AG08396 (cell line): ENCODE results near the gene SSMEM1.
"Not testable (repeated sequence)": the region's sequence is repeated elsewhere in the genome, so short reads cannot be mapped to it uniquely, and the experiment has no call there.

Source experiments
- DNase-seq: peaks from one replicate; pipeline ENCODE4 v3.0.0; 2012; ENCODE audit warnings: low spot score, mixed read lengths

Gene SSMEM1

DNA sequence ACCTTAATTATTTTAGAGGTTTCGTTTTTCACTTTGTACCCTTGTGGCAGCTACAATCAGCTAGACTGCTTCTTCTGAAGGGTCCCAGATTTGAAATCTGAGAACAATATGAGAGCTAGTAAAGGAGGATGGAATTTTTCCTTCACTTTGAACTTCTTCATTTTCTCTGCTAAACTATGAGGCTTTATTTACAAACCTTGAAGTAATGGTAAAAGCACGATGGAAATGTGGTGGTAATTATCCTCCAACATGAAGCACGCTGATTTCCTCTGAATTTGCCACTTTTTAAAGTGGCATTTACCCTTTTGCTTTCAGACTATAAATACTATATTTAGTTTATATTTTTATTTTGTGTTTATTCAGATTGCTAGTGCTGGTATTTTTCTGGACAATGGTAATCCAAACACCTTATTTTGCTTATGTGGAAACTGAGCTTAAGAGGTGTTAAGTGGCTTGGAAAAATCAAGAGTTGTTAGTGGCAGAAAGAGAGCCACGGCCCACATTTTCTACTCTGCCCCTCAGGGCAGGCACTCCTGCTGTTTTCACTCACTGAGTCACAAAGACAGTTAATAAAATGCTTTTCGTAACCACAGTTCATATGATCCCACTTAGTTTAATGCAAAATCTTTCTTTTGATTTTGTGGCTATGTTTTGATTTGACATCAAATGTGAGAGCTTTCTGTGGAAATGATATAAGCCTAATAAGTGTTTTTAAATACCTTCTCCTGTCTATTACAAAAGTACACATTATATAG lies 2.7 kb downstream of the SSMEM1 start:
- no peak for DNase-seq

DNA sequence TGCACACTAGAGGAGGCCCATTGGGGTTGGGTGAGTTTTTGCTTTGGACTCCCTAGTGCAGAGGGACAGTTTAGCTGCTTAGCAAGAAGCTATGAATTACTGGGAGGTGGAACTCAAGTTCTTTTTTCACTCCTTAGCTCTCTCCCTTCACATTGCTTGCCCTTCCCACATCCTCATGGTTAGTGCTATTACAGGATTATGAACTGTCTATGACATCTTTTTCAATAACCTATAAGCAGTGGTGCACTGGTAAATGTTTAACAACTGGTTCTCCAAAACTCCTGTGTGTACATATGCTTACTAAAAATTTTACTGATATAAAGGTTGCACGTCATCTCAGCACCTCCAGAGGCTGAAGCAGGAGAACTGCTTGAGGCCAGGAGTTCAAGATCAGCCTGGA lies 6.2 kb downstream of the SSMEM1 start:
- DNase-seq: no peak

DNA sequence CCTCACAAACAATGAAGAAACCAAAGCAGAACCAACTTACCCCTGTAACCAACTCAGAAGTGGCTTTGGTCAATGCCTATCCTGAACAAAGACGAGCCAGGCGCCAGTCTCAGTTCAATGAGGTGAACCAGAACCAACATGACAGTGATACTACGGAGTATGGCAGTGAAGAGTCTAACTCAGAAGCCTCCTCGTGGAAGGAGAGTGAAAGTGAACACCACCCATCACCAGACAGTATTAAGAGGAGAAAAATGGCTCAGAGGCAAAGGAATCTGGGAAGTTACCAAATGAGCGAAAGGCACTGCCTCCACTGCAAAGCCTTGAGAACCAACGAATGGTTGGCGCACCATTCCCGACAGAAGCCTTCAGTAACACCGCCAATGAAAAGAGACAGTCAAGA lies 8.4 kb downstream of the SSMEM1 start:
- DNase-seq: no peak

DNA sequence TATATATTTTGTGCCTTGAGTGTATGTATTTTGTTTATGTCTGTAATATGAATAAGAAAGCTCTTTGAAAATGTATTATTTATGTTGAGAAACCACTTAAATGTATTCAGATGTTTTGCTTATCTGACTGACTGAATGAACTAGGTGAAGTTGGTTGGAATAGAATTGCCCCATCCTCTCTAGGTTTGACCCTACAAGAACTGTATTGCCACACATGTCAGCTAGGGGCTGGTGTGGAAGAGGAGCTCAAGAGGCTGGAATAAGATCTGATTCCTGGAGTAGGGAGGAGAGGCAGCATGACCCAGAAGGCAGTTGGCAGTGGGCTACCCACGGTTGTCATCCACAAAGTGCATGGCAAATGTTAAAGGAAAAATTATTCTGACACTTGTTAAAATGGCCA lies 9.1 kb downstream of the SSMEM1 start:
- no peak for DNase-seq

DNA sequence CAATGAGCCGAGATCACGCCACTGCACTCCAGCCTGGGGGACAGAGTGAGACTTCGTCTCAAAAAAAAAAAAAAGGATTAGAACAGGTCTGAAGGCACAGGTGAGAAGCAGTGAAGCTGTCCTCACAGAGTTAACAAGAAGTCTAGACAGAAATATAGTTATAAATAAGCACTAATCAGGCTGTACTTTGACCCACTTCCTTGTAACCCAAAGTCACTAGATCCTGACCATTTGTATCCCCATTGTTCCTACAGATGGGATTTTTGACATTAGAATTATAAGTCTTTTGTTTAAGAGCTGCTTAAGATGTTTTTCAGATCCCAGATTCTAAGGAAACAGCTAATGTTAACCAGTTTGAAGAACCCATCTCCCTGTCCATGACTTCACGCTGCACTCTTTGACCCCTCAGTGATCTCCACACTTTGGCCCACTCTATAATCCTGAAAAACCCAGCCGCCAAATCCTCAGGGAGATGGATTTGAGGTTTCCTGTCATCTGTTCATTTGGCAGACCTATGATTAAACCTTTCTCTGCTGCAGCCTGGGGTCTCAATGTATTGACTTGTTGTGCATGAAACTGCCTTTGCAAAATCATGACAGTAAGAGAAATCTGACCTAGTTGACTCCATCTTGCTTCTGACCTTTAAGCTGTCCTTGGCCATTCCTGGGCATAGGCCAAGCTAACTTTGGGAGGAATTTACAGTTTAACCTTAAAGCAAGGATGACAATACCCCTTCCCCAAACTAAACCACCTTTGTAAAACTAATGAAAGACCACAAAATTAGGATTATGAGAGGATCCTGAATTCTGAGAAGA lies 11.4 kb downstream of the SSMEM1 start:
- DNase-seq: no peak

DNA sequence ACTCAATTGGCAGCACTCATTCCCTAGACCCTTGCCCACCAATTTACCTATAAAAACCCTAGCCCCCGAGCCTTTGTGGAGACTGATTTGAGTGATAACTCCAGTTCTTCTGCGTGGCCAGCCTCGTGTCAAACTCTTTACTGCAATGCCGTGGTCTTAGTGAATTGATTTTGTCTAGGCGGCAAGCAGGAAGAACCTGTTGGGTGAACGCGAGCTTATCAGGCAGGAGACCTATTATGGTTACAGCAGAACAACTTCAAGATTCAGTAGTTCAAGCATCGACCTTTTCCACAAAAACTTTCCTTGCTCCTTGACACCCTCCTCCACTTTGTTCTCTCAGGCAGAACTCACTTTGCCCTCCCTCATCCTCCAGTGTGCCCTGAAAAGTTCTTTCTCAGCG lies 12.2 kb downstream of the SSMEM1 start:
- DNase-seq: no peak

DNA sequence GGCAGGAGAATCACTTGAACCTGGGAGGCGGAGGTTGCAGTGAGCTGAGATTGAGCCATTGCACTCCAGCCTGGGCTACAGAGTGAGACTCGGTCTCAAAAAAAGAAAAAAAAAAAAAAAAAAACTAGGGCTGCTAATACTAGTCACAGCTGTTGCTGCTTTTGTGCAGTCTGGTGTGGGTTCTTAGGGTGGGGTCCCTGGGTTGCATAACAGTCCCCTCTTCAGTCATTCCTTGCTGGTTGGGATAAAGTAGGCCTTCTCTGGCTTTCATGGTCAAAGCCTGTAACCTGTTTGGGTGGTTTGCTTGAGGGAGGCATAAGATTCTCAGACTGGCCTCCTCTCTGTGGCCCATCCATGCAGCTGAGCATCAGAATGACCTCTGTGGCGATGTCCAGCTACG lies 14.1 kb downstream of the SSMEM1 start:
- DNase-seq: no peak

DNA sequence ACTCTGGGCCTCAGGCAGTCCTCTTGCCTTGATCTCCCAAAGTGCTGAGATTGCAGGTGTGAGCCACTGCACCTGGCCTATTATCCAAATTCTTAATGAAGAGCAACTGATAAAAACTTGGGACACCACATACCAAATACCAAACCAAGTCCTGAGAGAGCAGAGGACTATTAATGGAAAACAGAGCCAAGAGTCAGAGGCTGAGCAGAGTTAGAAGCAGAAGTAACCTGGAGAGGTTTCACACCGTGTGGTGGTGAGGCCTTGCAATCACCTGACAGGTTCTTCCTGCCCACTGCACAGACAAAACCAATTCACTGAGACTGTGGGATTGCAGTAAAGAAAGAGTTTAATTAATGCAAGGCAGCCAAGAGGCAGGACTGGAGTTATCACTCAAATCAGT lies 16.0 kb downstream of the SSMEM1 start:
- DNase-seq: no peak

DNA sequence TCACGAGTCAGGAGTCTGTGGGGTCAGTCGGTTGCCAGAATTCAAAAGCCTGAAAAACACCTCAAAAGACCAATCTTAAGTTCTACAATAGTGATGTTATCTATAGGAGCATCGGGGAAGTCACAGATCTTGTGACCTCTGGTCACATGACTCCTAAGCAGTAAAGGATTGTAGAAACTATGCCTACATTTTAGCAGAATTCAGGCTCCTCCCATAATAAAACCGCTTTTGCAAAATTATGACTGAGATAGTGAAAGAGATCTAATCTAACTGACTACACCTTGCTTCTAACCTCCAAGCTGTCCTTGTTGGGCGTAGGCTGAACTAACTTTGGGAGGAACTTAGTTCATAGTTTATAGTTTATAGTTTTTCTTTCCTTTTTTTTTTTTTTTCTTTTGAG lies 16.6 kb downstream of the SSMEM1 start:
- DNase-seq: no peak

DNA sequence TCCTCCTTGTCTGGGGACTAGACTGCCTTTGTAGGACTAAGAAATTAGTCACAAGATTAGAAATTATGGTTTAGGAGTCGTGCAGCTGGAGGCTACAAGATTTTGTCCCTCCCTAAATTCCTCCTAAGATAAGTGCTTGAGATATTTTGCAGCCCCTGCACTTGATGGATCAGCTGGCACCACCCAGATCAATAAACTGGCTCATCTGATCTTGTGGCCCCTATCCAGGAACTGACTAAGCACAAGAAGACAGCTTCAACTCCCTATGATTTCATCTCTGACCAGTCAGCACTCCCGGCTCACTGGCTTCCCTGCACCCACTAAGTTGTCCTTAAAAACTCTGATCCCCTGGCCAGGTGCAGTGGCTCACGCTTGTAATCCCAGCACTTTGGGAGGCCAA lies 17.3 kb downstream of the SSMEM1 start:
- not testable (repeated sequence) for DNase-seq

DNA sequence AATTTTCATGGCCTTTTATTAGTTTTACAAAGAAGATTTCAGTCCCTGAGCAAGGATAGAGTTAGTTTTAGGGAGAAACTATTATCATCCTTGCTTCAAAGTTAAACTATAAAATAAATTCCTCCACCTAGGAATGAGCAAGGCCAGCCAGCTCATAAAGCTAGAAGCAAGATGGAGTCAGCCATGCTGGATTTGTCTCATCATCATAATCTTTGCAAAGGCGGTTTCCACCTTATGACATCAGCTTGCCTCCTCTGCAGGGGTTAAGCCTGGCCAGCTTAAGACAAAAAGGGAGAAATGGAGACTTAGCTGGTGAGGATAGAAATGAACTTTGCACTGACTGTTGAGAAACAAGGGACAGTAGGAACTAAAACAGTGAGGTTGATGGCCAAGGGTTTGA lies 18.7 kb downstream of the SSMEM1 start:
- no peak for DNase-seq

DNA sequence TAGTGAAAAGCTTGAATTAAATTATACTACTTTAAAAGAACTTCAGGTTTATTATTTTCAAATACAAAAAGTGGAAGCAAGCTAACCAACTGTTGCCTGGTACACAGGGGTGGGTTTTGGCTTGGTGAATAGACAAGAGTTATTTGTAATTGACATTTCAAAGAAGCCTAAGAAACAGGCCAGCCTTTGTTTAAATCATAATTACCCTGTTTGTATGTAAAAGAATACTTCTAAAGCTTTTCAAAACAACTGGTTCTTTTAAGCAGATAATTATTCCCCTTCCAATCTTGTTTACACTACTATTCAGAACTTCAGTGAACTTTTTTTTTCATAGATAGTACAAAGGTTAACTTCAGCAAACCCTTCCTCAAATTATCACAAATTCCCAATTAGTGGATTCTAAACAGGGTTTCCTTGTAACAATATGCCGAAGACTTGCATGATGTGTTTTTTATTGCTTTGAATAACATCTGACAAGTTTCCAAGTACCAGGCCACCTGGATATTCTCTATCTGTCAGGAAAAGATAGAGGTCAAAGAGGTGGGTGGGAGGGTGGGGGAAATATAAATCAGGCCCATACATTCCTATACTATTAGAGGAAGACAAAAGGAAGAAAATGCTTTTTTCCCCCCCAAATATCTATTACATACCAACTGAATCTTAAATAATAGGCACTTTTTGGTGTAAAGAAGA lies 20.4 kb downstream of the SSMEM1 start:
- no peak for DNase-seq

DNA sequence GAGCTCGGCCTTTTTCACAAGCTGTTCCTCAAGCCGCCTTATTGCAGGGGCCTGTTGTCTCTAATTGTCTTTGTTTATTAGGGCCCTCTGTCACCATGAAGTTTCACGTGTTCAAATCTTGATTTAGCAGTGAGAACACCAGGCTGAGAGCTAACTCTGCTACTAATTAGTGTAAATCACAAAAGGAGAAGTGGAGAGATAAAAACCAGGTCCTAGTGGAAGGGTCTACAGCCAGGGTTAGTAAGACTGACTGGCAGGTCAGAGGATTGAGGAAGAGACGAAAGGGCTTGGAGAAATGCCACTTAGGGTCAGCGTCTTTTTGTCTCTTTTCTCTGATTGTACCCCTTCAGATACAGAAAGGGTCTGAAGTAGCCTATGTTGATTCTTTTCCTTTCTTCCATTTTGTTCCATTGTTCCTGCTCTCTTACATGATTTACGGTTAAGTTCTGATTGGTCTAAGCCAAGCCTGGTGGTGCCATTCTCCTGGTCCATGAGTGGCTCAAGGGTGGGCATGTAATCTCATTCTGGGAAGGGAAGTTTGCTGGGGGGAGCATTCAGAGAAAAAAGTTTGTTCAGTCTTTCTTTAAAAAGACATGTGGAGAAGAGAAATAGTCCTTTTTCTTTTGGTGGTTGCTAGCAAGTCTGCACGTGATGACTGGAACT lies 21.3 kb downstream of the SSMEM1 start:
- DNase-seq: no peak

DNA sequence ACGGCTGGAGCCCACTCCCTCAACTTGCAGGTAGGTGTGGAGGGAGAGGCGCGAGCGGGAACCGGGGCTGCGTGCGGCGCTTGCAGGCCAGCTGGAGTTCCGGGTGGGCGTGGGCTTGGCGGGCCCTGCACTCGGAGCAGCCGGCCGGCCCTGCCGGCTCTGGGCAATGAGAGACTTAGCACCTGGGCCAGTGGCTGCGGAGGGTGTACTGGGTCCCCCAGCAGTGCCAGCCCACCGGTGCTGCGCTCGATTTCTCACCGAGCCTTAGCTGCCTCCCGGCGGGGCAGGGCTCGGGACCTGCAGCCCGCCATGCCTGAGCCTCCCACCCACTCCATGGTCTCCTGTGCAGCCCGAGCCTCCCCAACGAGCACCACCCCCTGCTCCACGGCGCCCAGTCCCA lies 22.3 kb downstream of the SSMEM1 start:
- DNase-seq: not testable (repeated sequence)

DNA sequence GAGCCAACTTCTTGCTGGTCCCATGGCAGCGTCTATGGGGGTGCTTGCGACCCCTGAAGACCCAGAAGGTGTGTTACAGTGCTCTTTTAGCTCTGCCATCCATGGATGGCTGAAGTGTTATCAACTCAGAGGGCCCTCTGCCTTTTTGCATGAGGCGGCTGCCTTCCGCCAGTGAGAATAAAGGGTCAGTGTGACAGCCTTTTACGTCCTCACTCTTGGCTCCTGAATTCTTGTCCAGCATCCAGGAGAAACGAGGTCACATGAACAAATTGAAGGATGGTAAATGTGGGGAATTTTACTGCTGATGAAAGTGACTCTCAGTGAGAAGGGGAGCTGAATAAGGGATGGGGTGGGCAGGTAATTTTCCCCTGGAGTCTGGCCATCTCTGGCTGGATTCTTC lies 24.1 kb downstream of the SSMEM1 start:
- DNase-seq: no peak

DNA sequence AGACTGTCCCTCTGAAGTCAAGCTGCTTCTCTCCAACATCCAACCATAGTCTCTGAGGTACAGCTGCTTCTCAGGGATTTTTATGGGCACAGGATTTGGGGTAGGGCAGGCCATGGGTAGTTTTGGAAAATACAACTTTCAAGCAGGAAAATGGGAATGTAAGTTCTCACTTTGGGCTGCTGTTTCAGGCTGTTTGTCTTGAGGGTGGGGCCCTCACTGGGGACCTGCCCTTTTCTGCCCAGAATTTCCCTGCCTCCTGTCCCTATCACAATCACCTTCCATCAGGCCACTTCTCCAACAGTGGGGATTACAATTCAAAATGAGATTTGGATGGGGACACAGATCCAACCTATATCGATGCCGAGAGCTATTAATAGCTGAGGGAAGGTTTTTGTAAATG lies 24.5 kb downstream of the SSMEM1 start:
- no peak for DNase-seq

DNA sequence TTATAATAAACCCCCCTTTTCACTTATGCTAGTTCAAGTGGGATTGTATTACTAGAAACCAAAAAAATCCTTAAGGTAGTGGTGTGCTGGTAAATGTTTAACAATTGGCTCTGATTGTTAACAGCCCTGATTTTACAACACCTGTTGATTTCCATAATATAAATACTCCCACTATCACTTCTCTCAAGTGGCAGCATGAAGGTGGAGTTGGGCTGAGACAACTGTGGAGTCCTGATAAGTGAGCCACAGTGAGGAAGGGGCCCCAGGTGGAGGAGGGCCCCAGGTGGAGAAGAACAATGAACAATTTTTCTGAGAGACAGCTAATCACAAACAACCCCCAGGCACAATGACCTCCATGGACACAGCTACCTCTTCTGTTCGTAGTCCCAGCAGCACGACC lies 26.4 kb downstream of the SSMEM1 start:
- no peak for DNase-seq

DNA sequence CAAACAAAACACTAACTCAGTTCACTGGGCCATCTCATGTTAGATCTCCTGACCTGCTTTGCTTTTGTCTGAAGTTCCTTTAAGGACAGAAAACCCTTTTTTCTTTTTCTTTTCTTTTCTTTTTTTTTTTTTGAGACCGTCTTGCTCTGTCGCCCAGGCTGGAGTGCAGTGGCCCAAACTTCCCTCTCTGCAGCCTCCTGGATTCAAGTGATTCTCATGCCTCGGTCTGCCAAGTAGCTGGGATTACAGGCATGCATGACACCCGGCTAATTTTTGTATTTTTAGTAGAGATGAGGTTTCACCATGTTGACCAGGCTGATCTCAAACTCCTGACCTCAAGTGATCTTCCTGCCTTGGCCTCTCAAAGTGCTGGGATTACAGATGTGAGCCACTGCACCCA lies 28.7 kb downstream of the SSMEM1 start:
- DNase-seq: not testable (repeated sequence)

DNA sequence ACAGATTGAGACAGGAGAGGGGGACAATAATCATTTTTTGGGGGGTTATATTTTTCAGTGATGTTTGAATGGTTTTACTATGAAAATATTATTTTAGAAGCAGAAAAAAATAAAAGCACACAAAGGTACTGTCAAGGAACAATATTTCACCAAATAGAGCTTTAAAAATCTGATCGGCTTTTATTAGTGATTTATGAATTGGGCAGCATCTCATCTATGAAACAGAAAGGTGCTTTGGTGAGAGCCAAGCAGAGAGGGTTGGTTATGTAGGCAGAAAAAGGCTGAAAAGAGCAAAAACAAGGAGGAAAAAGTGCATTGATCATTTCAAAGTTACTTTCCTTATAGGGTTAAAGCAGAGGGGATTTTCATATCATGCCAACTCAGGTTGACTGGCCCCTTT lies 32.6 kb downstream of the SSMEM1 start:
- no peak for DNase-seq

DNA sequence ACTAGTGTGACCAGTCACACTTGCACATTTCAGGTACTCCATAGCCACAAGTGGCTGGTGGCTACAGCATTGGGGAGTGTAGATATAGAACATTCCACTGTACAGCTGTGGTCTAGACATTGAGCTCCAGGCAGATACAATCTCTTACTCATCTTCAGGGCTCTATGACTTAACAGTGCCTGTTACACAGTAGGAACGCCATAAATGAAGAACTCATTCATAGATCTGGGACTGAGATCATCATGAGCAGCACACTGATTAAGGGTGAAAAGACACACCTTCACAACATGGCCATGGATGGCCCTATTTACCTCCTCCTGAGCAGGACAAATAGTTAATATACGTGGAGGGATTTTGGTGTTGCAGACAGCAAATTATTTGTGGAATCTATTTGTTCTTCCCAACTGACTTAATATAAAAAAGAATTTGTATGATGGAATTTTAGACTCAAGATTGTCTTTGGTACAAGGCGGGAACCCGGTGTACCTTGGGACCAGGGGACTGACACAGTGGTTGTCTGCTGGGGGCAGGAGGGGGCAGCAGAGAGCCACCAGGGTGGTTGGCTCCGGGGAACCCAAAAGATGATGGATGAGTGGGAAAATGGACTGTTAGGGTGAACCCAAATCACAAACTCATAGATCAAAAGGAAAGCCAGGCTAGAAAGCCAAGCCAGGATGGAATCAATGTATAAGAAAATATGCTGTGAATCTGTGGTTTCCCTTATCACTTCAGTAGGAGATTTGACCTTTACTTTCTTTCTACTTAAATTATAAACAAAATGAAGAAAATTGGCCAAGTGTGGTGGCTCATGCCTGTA lies 34.7 kb downstream of the SSMEM1 start:
- peak; percentile 70 for DNase-seq

DNA sequence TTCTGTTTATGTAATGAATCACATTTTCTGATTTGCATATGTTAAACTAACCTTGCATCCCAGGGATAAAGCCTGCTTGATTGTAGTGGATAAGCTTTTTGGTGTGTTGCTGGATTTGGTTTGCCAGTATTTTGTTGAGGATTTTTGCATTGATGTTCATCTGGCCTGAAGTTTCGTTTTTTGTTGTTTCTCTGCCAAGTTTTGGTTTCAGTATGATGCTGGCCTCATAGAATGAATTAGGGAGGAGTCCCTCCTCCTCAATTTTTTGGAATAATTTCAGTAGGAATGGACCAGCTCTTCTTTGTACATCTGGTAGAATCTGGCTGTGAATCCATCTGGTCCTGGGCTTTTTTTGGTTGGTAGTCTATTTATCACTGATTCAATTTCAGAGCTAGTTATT lies 35.8 kb downstream of the SSMEM1 start:
- not testable (repeated sequence) for DNase-seq

DNA sequence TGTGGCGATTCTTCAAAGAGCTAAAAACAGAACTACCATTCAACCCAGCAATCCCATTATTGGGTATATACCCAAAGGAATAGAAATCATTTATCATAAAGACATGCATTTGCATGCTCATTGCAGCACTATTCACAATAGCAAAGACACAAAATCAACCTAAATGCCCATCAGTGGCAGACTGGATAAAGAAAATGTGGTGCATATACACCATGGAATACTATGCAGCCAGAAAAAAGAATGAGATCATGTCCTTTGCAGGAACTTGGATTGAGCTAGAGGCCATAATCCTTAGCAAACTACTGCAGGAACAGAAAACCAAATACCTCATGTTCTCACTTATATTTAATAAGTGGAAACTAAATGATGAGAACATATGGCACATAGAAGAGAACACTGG lies 38.8 kb downstream of the SSMEM1 start:
- DNase-seq: not testable (repeated sequence)
